GM19463 (cell line): Measurements from ENCODE around the gene CDKN2A.

ENCODE experiments used
- ATAC-seq: cut with Tn5 transposase; IDR thresholded peaks from one replicate; pipeline ENCODE4 v1.9.1; 2021; ENCODE audit warnings: mild to moderate bottlenecking, moderate library complexity; ENCODE audit not compliant: unreplicated experiment

CDKN2A gene

GRCh38 chr9:21993893-21994555 is at the start of gene CDKN2A:
Gene CDKN2A (minus strand): TSS chr9:21994392.
- ATAC-seq: peak; percentile 39

- no peak for ATAC-seq
Observed at GRCh38 chr9:22043928-22044327, 49.7 kb upstream of the CDKN2A start.

- ATAC-seq: no peak
Observed at GRCh38 chr9:22041775-22042174, 47.6 kb upstream of the CDKN2A start.

- ATAC-seq: no peak
Observed at GRCh38 chr9:22041344-22041743, 47.2 kb upstream of the CDKN2A start.

GRCh38 chr9:22040760-22041159 is 46.6 kb upstream of the CDKN2A start:
- ATAC-seq: no peak

- no peak for ATAC-seq
Observed at GRCh38 chr9:22039258-22039657, 45.1 kb upstream of the CDKN2A start.

GRCh38 chr9:22037954-22038690 is 43.9 kb upstream of the CDKN2A start:
- ATAC-seq: no peak

GRCh38 chr9:22036866-22037626 is 42.9 kb upstream of the CDKN2A start:
- ATAC-seq: no peak

- no peak for ATAC-seq
Observed at GRCh38 chr9:22035591-22036011, 41.4 kb upstream of the CDKN2A start.

GRCh38 chr9:22033012-22033630 is 38.9 kb upstream of the CDKN2A start:
- no peak for ATAC-seq

- no peak for ATAC-seq
Observed at GRCh38 chr9:22031655-22032411, 37.6 kb upstream of the CDKN2A start.

- ATAC-seq: peak; percentile 67
Observed at GRCh38 chr9:22030101-22030598, 36.0 kb upstream of the CDKN2A start.

- no peak for ATAC-seq
Observed at GRCh38 chr9:22029231-22029630, 35.0 kb upstream of the CDKN2A start.

GRCh38 chr9:22028394-22028793 is 34.2 kb upstream of the CDKN2A start:
- ATAC-seq: no peak

- no peak for ATAC-seq
Observed at GRCh38 chr9:22026696-22027095, 32.5 kb upstream of the CDKN2A start.

- no peak for ATAC-seq
Observed at GRCh38 chr9:22022396-22022795, 28.2 kb upstream of the CDKN2A start.

GRCh38 chr9:22010866-22011625 is 16.9 kb upstream of the CDKN2A start:
- no peak for ATAC-seq

GRCh38 chr9:22009506-22009867 is 15.3 kb upstream of the CDKN2A start:
- ATAC-seq: peak; percentile 34

GRCh38 chr9:22008717-22009505 is 14.7 kb upstream of the CDKN2A start, which contains the start of gene CDKN2B:
Gene CDKN2B (minus strand): TSS chr9:22009305. CDS start chr9:22008953, 352 bp downstream.
- ATAC-seq: peak; percentile 92
